Astrocyte (in vitro differentiated cells and primary cell): ENCODE data around the gene NEK7. TPM values are rescaled to one million over a fixed set of nuclear protein-coding genes. Genes with fewer than 3 reads are reported as not detected.
A peak's percentile ranks its signal among the peaks of the same experiment; 100 is the strongest.

Experiments used
- DNase-seq: peaks from one replicate; pipeline ENCODE4 v3.0.0-alpha.2; 2010; ENCODE audit warnings: low read depth
- FAIRE-seq: peaks from 2 replicates; lab custom pipeline; 2011; peaks lifted over from hg19 to GRCh38; lab: Jason Lieb, UNC
- H2AFZ ChIP-seq: 2 replicates; pipeline ENCODE4 v1.6.0; 2012; ENCODE audit warnings: low read depth, low read length, inconsistent platforms
- H3K27ac ChIP-seq: 2 replicates; pipeline ENCODE4 v1.5.1; 2011; ENCODE audit warnings: low read depth, low read length, inconsistent platforms
- H3K27me3 ChIP-seq: 2 replicates; pipeline ENCODE4 v1.6.0; 2011; ENCODE audit warnings: low read length, inconsistent platforms; ENCODE audit not compliant: insufficient read depth
- H3K36me3 ChIP-seq: 2 replicates; pipeline ENCODE4 v1.5.1; 2011; ENCODE audit warnings: low read length, inconsistent platforms; ENCODE audit not compliant: insufficient read depth
- H3K4me1 ChIP-seq: 2 replicates; pipeline ENCODE4 v1.5.1; 2011; ENCODE audit warnings: low read length, inconsistent platforms; ENCODE audit not compliant: insufficient read depth
- H3K4me2 ChIP-seq: 2 replicates; pipeline ENCODE4 v1.6.0; 2012; ENCODE audit warnings: low read length, inconsistent platforms
- H3K4me3 ChIP-seq: 2 replicates; pipeline ENCODE4 v1.5.1; 2011; ENCODE audit warnings: low read depth, mild to moderate bottlenecking, low read length, inconsistent platforms; ENCODE audit not compliant: insufficient read depth
- H3K79me2 ChIP-seq: 2 replicates; pipeline ENCODE4 v1.6.0; 2012; ENCODE audit warnings: mild to moderate bottlenecking, low read length, inconsistent platforms; ENCODE audit not compliant: insufficient read depth
- H3K9ac ChIP-seq: 2 replicates; pipeline ENCODE4 v1.6.0; 2012; ENCODE audit warnings: mild to moderate bottlenecking, low read length, inconsistent platforms
- H3K9me3 ChIP-seq: 2 replicates; pipeline ENCODE4 v1.5.1; 2012; ENCODE audit warnings: low read depth, mild to moderate bottlenecking, low read length, inconsistent platforms; ENCODE audit not compliant: insufficient read depth
- H4K20me1 ChIP-seq: 2 replicates; pipeline ENCODE4 v1.6.0; 2012; ENCODE audit warnings: low read length, inconsistent platforms; ENCODE audit not compliant: insufficient read depth
- H3K27ac Mint-ChIP-seq: one replicate; pipeline ENCODE4 v1.8.0; 2021; ENCODE audit warnings: mild to moderate bottlenecking, mixed read lengths; ENCODE audit not compliant: unreplicated experiment
- H3K27me3 Mint-ChIP-seq: one replicate; pipeline ENCODE4 v1.8.0; 2021; ENCODE audit warnings: low read depth, mixed read lengths; ENCODE audit not compliant: unreplicated experiment
- H3K36me3 Mint-ChIP-seq: one replicate; pipeline ENCODE4 v1.8.0; 2021; ENCODE audit warnings: low read depth, mixed read lengths; ENCODE audit not compliant: unreplicated experiment
- H3K4me1 Mint-ChIP-seq: one replicate; pipeline ENCODE4 v1.8.0; 2021; ENCODE audit warnings: low read depth, mixed read lengths; ENCODE audit not compliant: unreplicated experiment
- H3K4me3 Mint-ChIP-seq: one replicate; pipeline ENCODE4 v1.8.0; 2021; ENCODE audit warnings: mild to moderate bottlenecking, moderate library complexity, mixed read lengths; ENCODE audit not compliant: unreplicated experiment
- H3K9me3 Mint-ChIP-seq: one replicate; pipeline ENCODE4 v1.8.0; 2021; ENCODE audit warnings: mild to moderate bottlenecking, mixed read lengths; ENCODE audit not compliant: unreplicated experiment
- CTCF ChIP-seq: IDR thresholded peaks from 2 replicates; pipeline ENCODE4 v1.5.1; 2011; ENCODE audit warnings: low read depth, mild to moderate bottlenecking, inconsistent platforms, low read length, moderate library complexity; ENCODE audit not compliant: insufficient read depth
- EZH2 ChIP-seq: IDR thresholded peaks from 2 replicates; pipeline ENCODE4 v1.6.1; 2012; ENCODE audit warnings: mild to moderate bottlenecking, low read length, inconsistent platforms; ENCODE audit not compliant: insufficient read depth
- total RNA-seq: library from RNA; stranded (reverse); gene quantifications from 2 replicates; pipeline ENCODE4 v1.2.1, GENCODE V29; 2021

The NEK7 gene
- total RNA-seq, 1 donor from 2014 or later = 125 TPM

GRCh38 chr1:198264282-198264681 is 107.5 kb downstream of the NEK7 start:
- peaks cover 30% of the 10 kb centered on the region for H3K4me1 ChIP-seq
- H3K9ac ChIP-seq = no peak overlapping the region
- H3K4me3 ChIP-seq = no peak overlapping the region
- H3K79me2 ChIP-seq = peaks cover 69% of the 10 kb centered on the region
- Mint-ChIP-seq H3K27me3 (no peaks in the 10 kb centered on the region), H3K27ac (no peak overlapping the region), H3K9me3 (no peaks in the 10 kb centered on the region), H3K4me1 (peaks cover 24% of the 10 kb centered on the region), H3K36me3 (peaks cover 3% of the 10 kb centered on the region), H3K4me3 (no peak overlapping the region)
- no peaks in the 10 kb centered on the region for H3K9me3 ChIP-seq
- peak overlapping the region; percentile 4 for H3K27ac ChIP-seq
- TF ChIP-seq CTCF (no peak), EZH2 (no peak)
- H3K4me2 ChIP-seq = no peak overlapping the region
- no peak for DNase-seq
- FAIRE-seq = no peak
- no peaks in the 10 kb centered on the region for H3K27me3 ChIP-seq
- H3K36me3 ChIP-seq = peaks cover 12% of the 10 kb centered on the region
- H4K20me1 ChIP-seq = no peaks in the 10 kb centered on the region
- no peak overlapping the region for H2AFZ ChIP-seq

- Histone ChIP-seq H3K4me1 (peaks cover 32% of the 10 kb centered on the region), H3K27me3 (no peaks in the 10 kb centered on the region), H3K4me3 (no peak overlapping the region), H4K20me1 (no peaks in the 10 kb centered on the region), H3K9ac (no peak overlapping the region), H3K4me2 (no peak overlapping the region), H3K36me3 (peaks cover 12% of the 10 kb centered on the region), H3K27ac (peak overlapping the region; percentile 47), H3K9me3 (no peaks in the 10 kb centered on the region), H3K79me2 (peaks cover 64% of the 10 kb centered on the region), H2AFZ (no peak overlapping the region)
- no peak overlapping the region for H3K4me3 Mint-ChIP-seq
- H3K27me3 Mint-ChIP-seq = no peaks in the 10 kb centered on the region
- DNase-seq (peak; percentile 49), FAIRE-seq (no peak)
- no peaks in the 10 kb centered on the region for H3K9me3 Mint-ChIP-seq
- H3K27ac Mint-ChIP-seq = no peak overlapping the region
- H3K4me1 Mint-ChIP-seq = peaks cover 18% of the 10 kb centered on the region
- H3K36me3 Mint-ChIP-seq = peaks cover 3% of the 10 kb centered on the region
- TF ChIP-seq CTCF (no peak), EZH2 (no peak)
These were observed 108.4 kb downstream of the NEK7 start for GRCh38 chr1:198265073-198265661.

GRCh38 chr1:198267056-198267455 is 110.3 kb downstream of the NEK7 start:
- Histone ChIP-seq H3K4me1 (peaks cover 42% of the 10 kb centered on the region), H4K20me1 (no peaks in the 10 kb centered on the region), H3K36me3 (peaks cover 12% of the 10 kb centered on the region), H3K9ac (no peak overlapping the region), H2AFZ (no peak overlapping the region), H3K4me3 (no peak overlapping the region), H3K27me3 (no peaks in the 10 kb centered on the region), H3K27ac (peak overlapping the region; percentile 94), H3K4me2 (no peak overlapping the region), H3K9me3 (no peaks in the 10 kb centered on the region), H3K79me2 (peaks cover 59% of the 10 kb centered on the region)
- Mint-ChIP-seq H3K9me3 (no peaks in the 10 kb centered on the region), H3K27me3 (no peaks in the 10 kb centered on the region), H3K4me1 (peaks cover 11% of the 10 kb centered on the region), H3K36me3 (peaks cover 10% of the 10 kb centered on the region), H3K27ac (no peak overlapping the region), H3K4me3 (no peak overlapping the region)
- DNase-seq (no peak), FAIRE-seq (no peak)
- TF ChIP-seq CTCF (no peak), EZH2 (no peak)
